Upper lobe of left lung (tissue), 4 donors: ENCODE results near the gene MBD3.

Experiments used
- CTCF ChIP-seq, 6 experiments: fragments of 450-650 bp in 4 of 6; fragments of 200-600 bp in 2 of 6; sonication (generic) in 2 of 6; IDR thresholded peaks; one replicate each; pipeline ENCODE4 v1.5.1; 2016 to 2019; ENCODE audit warnings: antibody characterized with exemption in 6 of 6
- EP300 ChIP-seq, 4 donors: sonication (generic); formaldehyde crosslinking; IDR thresholded peaks; one replicate each; pipeline ENCODE4 v1.5.1; 2017; ENCODE audit warnings: antibody characterized with exemption in 4 of 4, control low read depth in 2 of 4

- TF ChIP-seq CTCF (IDR thresholded peaks at IDR 0.05) = no peak
- TF ChIP-seq EP300 (IDR thresholded peaks at IDR 0.05) = no peak
Observed at GRCh38 chr19:1631557-1632100, 39.0 kb upstream of the MBD3 start.
